Activated CD4-positive, CD25-positive, alpha-beta regulatory T cell (primary cell): ENCODE data around the gene ERG28.
A peak's percentile ranks its signal among the peaks of the same experiment; 100 is the strongest.
"Not testable (repeated sequence)": the region's sequence is repeated elsewhere in the genome, so short reads cannot be mapped to it uniquely, and the experiment has no call there.

Source experiments
- DNase-seq, 4 experiments: peaks; one replicate each; lab custom pipeline; 2025; lab: John Stamatoyannopoulos, UW

Gene ERG28

GRCh38 chr14:75660630-75661498 is at the start of gene ERG28, which contains the start of gene TTLL5:
ERG28 (minus strand) TSS chr14:75660876; CDS start chr14:75657502, 3,374 bp downstream.
TTLL5 (plus strand) TSS chr14:75661246; CDS start chr14:75663150, 1,904 bp downstream.
- DNase-seq = peak; percentile 91 to 96 (median 96)

- DNase-seq = peak; percentile 9 to 41 (median 13)
Observed at GRCh38 chr14:75709207-75709812, 48.6 kb upstream of the ERG28 start.

- DNase-seq = no peak
Observed at GRCh38 chr14:75705014-75705413, 44.3 kb upstream of the ERG28 start.

GRCh38 chr14:75703467-75703866 is 42.8 kb upstream of the ERG28 start:
- no peak for DNase-seq

GRCh38 chr14:75702616-75703261 is 42.1 kb upstream of the ERG28 start:
- no peak for DNase-seq

- no peak for DNase-seq
Observed at GRCh38 chr14:75702122-75702521, 41.4 kb upstream of the ERG28 start.

- no peak for DNase-seq
Observed at GRCh38 chr14:75700295-75700694, 39.6 kb upstream of the ERG28 start.

- no peak for DNase-seq
Observed at GRCh38 chr14:75699331-75699730, 38.7 kb upstream of the ERG28 start.

- DNase-seq = no peak
Observed at GRCh38 chr14:75697918-75698317, 37.2 kb upstream of the ERG28 start.

- DNase-seq = no peak
Observed at GRCh38 chr14:75697386-75697785, 36.7 kb upstream of the ERG28 start.

GRCh38 chr14:75695025-75695424 is 34.3 kb upstream of the ERG28 start:
- DNase-seq = not testable (repeated sequence)

- DNase-seq = no peak
Observed at GRCh38 chr14:75690010-75690409, 29.3 kb upstream of the ERG28 start.

- DNase-seq = no peak
Observed at GRCh38 chr14:75689012-75689411, 28.3 kb upstream of the ERG28 start.

GRCh38 chr14:75685910-75686309 is 25.2 kb upstream of the ERG28 start:
- no peak for DNase-seq

GRCh38 chr14:75675265-75675960 is 14.7 kb upstream of the ERG28 start:
- DNase-seq = no peak

GRCh38 chr14:75673345-75674035 is 12.8 kb upstream of the ERG28 start:
- DNase-seq = no peak

- DNase-seq = no peak
Observed at GRCh38 chr14:75672605-75673192, 12.0 kb upstream of the ERG28 start.

- no peak for DNase-seq
Observed at GRCh38 chr14:75667099-75667765, 6.6 kb upstream of the ERG28 start.

GRCh38 chr14:75662966-75663365 is 2.3 kb upstream of the ERG28 start:
- no peak for DNase-seq

GRCh38 chr14:75661499-75661814 is 781 bp upstream of the ERG28 start:
- no peak for DNase-seq

- no peak for DNase-seq
Observed at GRCh38 chr14:75660238-75660629, 442 bp downstream of the ERG28 start.
